ENCODE data around the gene PSMB10.

Gene PSMB10

DNA sequence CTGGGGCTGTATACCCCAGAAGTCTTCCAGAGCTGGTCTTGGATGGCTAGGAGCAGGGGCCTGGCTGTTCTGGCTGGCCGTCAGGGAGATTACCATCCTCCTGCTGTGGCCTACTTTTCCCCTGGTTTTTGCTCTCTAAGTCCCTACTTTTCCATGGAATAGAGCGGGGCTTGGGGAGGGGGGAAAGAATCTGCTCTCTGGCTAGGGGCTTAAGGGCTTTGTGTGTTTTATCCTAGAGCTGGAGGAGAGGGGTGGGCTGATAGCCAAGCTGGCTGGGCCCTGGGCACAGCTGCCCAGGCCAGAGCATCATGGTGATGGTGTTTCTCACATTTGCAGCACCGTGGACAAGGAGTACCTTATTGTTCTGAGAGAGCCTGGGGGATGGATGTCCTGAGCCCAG is 48.3 kb downstream of the PSMB10 start:
- no peak for DNase-seq

DNA sequence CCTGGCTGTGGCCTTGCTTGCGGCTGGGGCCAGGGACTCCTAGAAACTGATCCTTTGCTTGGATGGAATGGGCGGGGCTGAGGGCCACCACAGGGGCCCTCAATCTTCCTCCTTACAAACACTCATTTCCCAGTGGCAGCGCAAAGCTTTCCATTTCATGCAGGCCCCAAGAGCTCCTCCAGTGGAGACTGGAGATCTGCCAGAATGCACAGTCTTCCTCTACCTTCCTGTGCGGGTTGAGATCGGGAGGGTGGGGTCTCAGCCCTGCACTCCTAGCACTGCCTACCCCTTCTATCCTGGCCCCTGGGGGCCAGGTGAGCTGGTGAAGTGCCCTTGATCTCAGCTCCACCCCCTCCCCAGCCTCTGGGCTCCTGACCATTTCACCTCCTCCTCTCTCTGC is 50.3 kb downstream of the PSMB10 start:
- DNase-seq: no peak

DNA sequence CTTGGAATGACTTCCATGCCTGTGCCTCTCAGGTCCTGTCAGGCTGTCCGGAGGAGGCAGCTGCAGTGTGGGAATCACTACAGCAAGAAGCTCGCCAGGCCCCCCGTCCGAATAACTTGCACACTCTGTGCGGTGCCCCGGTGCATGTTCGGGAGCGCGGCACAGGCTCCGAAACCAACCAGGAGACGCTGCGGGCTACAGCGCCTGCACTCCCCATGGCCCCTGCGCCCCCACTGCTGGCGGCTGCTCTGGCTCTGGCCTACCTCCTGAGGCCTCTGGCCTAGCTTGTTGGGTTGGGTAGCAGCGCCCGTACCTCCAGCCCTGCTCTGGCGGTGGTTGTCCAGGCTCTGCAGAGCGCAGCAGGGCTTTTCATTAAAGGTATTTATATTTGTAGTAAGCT is 50.7 kb downstream of the PSMB10 start:
- DNase-seq: no peak

DNA sequence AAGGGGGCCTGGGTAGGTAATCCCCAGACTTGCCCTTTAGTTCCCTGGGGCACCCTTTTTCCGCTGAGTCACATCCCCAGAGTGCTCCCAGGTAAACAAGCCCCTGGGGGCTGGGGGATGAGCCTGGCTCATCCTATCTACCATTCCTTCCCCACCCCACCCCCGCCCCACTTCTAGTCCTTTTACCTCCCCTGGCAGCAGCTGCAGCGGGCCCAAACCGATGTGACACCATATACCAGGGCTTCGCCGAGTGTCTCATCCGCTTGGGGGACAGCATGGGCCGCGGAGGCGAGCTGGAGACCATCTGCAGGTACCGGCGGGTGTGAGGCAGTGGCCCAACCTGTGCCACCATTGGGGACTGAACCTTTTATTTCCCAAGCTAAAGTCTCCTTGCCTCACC is 51.1 kb downstream of the PSMB10 start:
- no peak for DNase-seq

DNA sequence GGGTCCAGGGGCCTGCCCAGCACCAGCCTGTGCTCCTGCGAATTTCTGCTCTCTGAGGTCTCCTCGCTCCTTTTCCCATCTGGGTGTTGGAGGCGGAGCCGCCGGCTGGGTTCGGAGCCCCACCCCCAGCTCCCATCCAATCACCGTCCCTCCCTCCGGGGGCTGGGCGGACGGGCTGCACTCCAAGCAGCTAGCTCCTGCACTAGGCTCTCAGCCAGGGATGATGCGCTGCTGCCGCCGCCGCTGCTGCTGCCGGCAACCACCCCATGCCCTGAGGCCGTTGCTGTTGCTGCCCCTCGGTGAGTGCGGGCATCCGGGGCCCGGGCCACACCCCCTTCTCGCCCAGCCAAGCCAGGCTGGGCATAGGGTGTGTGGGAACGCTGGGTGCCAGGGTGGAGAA is 52.0 kb downstream of the PSMB10 start, which contains the start of gene NRN1L:
TSS of gene NRN1L (plus strand) at position 202 of the 400 bp plus-strand sequence. CDS start at position 221, 19 bp downstream.
- no peak for DNase-seq
